ENCODE data around the gene PKD1L1. TPM values are rescaled to one million over a fixed set of nuclear protein-coding genes. Genes with fewer than 3 reads are reported as not detected.

Gene PKD1L1
- total RNA-seq, 1 donor from 2014 or later: 0.89 TPM

DNA sequence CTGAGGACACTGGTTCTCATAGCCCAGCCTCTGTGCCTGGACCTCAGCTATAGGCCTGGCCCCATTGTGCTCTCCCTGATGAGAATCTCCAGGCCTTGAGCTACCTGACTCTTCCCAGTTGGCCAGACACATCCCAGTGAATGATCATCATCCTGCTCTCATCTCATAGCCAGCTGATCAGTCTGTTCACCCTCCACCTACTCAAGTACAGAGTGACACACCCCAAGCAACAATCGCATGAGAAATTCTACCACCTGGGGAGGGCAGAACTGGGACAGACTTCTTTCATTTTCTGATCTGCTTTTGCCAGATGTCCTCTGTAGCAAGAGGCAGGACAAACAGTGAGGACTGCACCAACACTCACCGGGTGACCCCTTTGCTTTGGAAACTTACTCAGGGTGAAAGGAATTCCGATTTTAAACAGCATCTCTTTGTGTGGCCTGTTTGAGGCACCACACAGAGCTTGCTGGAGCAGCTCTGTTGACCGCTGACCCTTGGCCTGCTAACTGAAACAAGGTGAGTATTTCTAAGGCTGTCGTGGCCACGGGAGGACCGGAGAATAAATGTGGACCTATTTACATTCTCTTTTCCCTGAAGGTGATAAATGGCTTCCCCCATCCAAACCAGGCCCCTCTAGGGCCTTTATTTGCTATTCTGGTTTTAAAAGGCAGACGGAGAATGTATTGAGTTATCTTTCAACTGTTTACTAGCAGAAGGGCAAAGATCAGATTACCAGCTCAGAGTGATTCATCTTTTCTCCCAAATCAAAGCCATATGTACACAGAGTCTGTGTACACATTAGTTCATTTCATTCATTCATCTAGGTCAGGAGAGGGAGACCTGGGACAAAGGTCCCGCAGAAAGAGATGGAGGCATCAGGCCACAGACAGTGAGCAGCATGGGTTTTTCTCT is 184.9 kb downstream of the PKD1L1 start:
- peaks cover 51% of the 10 kb centered on the region for H3K4me1 Mint-ChIP-seq (ENCODE audit: low read depth)
- H3K27ac Mint-ChIP-seq: peak overlapping the region; percentile 98
- no peak overlapping the region for H3K4me3 Mint-ChIP-seq (ENCODE audit: low read depth)
- H3K36me3 Mint-ChIP-seq (ENCODE audit: insufficient read depth): peaks cover 1% of the 10 kb centered on the region
- DNase-seq (ENCODE audit: low spot score, unreplicated experiment): peak; percentile 39
- TF ChIP-seq, protein P1, sequence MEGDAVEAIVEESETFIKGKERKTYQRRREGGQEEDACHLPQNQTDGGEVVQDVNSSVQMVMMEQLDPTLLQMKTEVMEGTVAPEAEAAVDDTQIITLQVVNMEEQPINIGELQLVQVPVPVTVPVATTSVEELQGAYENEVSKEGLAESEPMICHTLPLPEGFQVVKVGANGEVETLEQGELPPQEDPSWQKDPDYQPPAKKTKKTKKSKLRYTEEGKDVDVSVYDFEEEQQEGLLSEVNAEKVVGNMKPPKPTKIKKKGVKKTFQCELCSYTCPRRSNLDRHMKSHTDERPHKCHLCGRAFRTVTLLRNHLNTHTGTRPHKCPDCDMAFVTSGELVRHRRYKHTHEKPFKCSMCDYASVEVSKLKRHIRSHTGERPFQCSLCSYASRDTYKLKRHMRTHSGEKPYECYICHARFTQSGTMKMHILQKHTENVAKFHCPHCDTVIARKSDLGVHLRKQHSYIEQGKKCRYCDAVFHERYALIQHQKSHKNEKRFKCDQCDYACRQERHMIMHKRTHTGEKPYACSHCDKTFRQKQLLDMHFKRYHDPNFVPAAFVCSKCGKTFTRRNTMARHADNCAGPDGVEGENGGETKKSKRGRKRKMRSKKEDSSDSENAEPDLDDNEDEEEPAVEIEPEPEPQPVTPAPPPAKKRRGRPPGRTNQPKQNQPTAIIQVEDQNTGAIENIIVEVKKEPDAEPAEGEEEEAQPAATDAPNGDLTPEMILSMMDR (IDR thresholded peaks at IDR 0.05; ENCODE audit: unreplicated experiment): no peak
- peaks cover 7% of the 10 kb centered on the region for H3K9me3 Mint-ChIP-seq (ENCODE audit: low read depth)
- no peaks in the 10 kb centered on the region for H3K27me3 Mint-ChIP-seq

DNA sequence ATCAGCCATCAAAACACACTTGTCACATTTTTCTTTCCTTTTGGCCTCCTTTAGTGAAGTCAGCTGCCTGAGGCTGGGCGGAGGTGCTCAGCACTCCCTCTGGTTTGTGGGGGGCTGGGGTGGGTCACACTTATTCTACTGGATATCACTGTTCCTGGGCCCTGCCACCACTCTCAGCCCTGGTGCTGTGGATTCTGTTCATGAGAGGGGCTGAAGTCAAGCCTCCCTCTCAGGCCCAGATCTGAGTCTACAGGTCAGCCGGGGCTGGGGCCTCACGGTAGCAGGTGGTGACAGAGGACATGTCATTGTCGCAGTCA is 185.6 kb downstream of the PKD1L1 start:
- Mint-ChIP-seq H3K4me1 (ENCODE audit: low read depth) (peaks cover 51% of the 10 kb centered on the region), H3K27me3 (no peaks in the 10 kb centered on the region), H3K4me3 (ENCODE audit: low read depth) (no peak overlapping the region), H3K36me3 (ENCODE audit: insufficient read depth) (no peaks in the 10 kb centered on the region), H3K27ac (peak overlapping the region; percentile 98), H3K9me3 (ENCODE audit: low read depth) (peaks cover 6% of the 10 kb centered on the region)
- TF ChIP-seq, protein P1 (IDR thresholded peaks at IDR 0.05; ENCODE audit: unreplicated experiment): no peak
- DNase-seq (ENCODE audit: low spot score, unreplicated experiment): no peak

DNA sequence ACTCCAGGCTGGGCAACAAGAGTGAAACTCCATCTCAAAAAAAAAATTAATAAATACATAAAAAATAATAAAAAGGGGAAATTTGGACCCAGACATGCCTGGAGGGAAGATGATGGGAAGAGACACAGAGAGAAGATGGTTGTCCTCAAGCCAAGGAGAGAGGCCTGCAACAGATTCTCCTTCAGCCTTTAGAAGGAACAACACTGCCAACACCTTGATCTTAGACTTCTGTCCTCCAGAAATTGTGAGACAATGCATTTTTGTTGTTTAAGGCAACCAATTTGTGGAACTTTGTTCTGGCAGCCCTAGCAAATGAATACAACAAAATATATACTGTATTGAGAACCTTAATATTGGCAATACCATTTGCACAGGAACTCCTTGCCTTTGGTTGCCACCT is 186.1 kb downstream of the PKD1L1 start:
- H3K27ac Mint-ChIP-seq: peak overlapping the region; percentile 98
- TF ChIP-seq, protein P1 (IDR thresholded peaks at IDR 0.05; ENCODE audit: unreplicated experiment): no peak
- DNase-seq (ENCODE audit: low spot score, unreplicated experiment): no peak
- peaks cover 48% of the 10 kb centered on the region for H3K4me1 Mint-ChIP-seq (ENCODE audit: low read depth)
- peaks cover 6% of the 10 kb centered on the region for H3K9me3 Mint-ChIP-seq (ENCODE audit: low read depth)
- no peaks in the 10 kb centered on the region for H3K27me3 Mint-ChIP-seq
- H3K4me3 Mint-ChIP-seq (ENCODE audit: low read depth): no peak overlapping the region
- no peaks in the 10 kb centered on the region for H3K36me3 Mint-ChIP-seq (ENCODE audit: insufficient read depth)

DNA sequence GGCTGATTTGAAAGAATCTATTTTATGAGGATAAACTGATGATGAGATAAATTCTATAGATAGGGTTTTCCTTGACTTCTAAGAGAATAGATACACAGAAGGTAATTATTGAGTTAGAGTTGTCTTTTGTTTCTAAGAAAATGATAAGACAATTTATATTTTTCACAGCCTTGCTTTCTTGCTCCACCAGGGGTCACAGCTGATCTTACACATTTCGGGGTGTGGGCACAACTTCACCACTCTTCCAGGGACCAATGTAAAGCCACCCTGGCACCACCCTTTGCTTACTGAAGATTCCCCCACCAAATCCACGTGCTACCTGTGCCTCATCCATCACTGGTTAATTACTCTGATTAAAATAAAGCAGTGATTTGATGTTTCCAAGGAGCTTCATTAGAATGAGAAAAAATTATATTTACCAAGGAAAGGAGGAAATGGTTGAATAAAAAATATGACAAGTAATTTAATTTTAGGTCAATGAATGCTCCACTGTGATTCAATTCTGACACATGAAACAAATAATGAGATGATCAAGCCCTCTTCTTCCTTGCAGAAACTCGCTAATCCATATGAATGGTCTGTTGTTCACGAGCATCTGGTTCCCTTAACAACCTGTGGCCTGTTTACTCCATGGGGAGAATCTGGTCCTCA is 189.1 kb downstream of the PKD1L1 start:
- H3K27ac Mint-ChIP-seq: no peak overlapping the region
- no peak for DNase-seq (ENCODE audit: low spot score, unreplicated experiment)
- H3K4me3 Mint-ChIP-seq (ENCODE audit: low read depth): no peak overlapping the region
- peaks cover 3% of the 10 kb centered on the region for H3K9me3 Mint-ChIP-seq (ENCODE audit: low read depth)
- H3K27me3 Mint-ChIP-seq: no peaks in the 10 kb centered on the region
- TF ChIP-seq, protein P1 (IDR thresholded peaks at IDR 0.05; ENCODE audit: unreplicated experiment): peak; percentile 12
- H3K4me1 Mint-ChIP-seq (ENCODE audit: low read depth): peaks cover 27% of the 10 kb centered on the region
- no peaks in the 10 kb centered on the region for H3K36me3 Mint-ChIP-seq (ENCODE audit: insufficient read depth)

DNA sequence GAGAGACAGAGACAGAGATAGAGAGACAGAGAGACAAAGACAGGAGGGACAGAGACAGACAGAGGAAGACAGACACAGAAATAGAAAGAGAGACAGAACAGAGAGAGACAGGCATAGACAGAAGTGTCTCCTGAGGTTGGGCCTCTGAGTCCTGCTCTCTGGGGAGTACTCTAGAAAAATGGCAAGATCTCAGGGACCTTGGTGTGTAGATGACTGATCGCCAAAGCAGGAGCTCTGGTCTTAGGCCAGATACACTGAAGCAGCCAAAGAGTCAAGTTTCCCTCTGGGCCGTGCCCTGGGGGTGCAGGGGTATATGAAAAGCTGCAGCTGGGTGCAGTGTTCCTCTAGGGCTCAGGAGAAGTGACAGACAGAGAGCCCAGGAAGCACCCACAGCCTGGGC is 189.7 kb downstream of the PKD1L1 start:
- peaks cover 3% of the 10 kb centered on the region for H3K9me3 Mint-ChIP-seq (ENCODE audit: low read depth)
- no peaks in the 10 kb centered on the region for H3K36me3 Mint-ChIP-seq (ENCODE audit: insufficient read depth)
- TF ChIP-seq, protein P1 (IDR thresholded peaks at IDR 0.05; ENCODE audit: unreplicated experiment): no peak
- peaks cover 22% of the 10 kb centered on the region for H3K4me1 Mint-ChIP-seq (ENCODE audit: low read depth)
- DNase-seq (ENCODE audit: low spot score, unreplicated experiment): no peak
- no peaks in the 10 kb centered on the region for H3K27me3 Mint-ChIP-seq
- peak overlapping the region; percentile 63 for H3K27ac Mint-ChIP-seq
- no peak overlapping the region for H3K4me3 Mint-ChIP-seq (ENCODE audit: low read depth)

Data from progenitor cell of endocrine pancreas (in vitro differentiated cells).